Measurements from ENCODE around the gene DYRK1B.

DNA sequence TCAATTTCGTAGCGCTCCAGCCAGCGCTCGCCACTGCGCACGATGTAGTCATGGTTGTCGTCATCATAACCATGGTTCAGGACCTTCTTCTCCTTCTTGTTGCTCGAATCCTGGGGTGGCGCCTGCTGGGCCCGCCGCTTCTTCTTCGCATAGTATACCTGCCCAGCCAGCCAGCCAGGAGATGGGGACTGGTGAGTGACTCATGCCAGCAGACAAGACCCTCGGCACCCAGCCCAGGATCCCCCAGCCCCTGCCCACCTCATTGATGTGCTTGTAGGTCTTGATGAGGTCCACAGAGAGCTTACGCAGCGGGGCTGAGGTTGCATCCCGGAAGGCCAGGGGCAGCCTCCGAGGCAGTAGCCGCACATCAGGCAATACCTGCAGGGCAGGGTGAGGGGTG is 3.6 kb downstream of the DYRK1B start:
- TF ChIP-seq EZH2 (IDR thresholded peaks at IDR 0.05; ENCODE audit: insufficient read depth, low read length): no peak
- TF ChIP-seq CTCF (IDR thresholded peaks at IDR 0.05; ENCODE audit: insufficient read depth, low read depth, low read length): no peak

Data from astrocyte (in vitro differentiated cells and primary cell).